Muscle of leg (tissue), 11 donors: ENCODE results near the gene LACTBL1. TPM values are rescaled to one million over a fixed set of nuclear protein-coding genes. Genes with fewer than 3 reads are reported as not detected.
A peak's percentile ranks its signal among the peaks of the same experiment; 100 is the strongest.

Source experiments
- DNase-seq: peaks from one replicate; pipeline ENCODE4 v3.0.0; 2013
- H3K27ac ChIP-seq: one replicate; pipeline ENCODE4 v1.5.1; 2013; ENCODE audit warnings: mild to moderate bottlenecking, low read length, control low read depth
- H3K27me3 ChIP-seq: one replicate; pipeline ENCODE4 v1.6.1; 2013; ENCODE audit warnings: low read length; ENCODE audit not compliant: control insufficient read depth, insufficient read depth
- H3K36me3 ChIP-seq: one replicate; pipeline ENCODE4 v1.6.1; 2013; ENCODE audit warnings: low read length; ENCODE audit not compliant: control insufficient read depth, insufficient read depth
- H3K4me1 ChIP-seq: one replicate; pipeline ENCODE4 v1.6.1; 2013; ENCODE audit warnings: low read length; ENCODE audit not compliant: control insufficient read depth, insufficient read depth
- H3K4me3 ChIP-seq: one replicate; pipeline ENCODE4 v1.5.1; 2013; ENCODE audit warnings: low read length, control low read depth
- H3K9me3 ChIP-seq: replicated peaks from 2 replicates; pipeline ENCODE4 v1.6.1; 2013; ENCODE audit warnings: low read depth, low read length; ENCODE audit not compliant: control insufficient read depth
- WGBS: methylation state at CpG from one replicate; pipeline ENCODE4 v1.1.5; 2013; ENCODE audit warnings: missing lambda C conversion rate; ENCODE audit not compliant: insufficient coverage; 5-methylcytosine and 5-hydroxymethylcytosine counted together
- polyA plus RNA-seq, 8 donors: library from polyadenylated mRNA; unstranded; fragments of 120-200 nt; gene quantifications; one replicate each; pipeline versions ENCODE4 v1.2.1 to v1.2.3, GENCODE V29; 2013; ENCODE audit warnings: inconsistent platforms in 1 of 8, low replicate concordance in 1 of 8; ENCODE audit not compliant: insufficient read length in 8 of 8, insufficient read depth in 1 of 8
- total RNA-seq: library from RNA; stranded (reverse); fragments of 120-200 nt; gene quantifications from one replicate; pipeline ENCODE4 v1.2.4, GENCODE V29; 2013

LACTBL1 gene
- total and polyA plus RNA-seq, 9 donors, result not detected

DNA sequence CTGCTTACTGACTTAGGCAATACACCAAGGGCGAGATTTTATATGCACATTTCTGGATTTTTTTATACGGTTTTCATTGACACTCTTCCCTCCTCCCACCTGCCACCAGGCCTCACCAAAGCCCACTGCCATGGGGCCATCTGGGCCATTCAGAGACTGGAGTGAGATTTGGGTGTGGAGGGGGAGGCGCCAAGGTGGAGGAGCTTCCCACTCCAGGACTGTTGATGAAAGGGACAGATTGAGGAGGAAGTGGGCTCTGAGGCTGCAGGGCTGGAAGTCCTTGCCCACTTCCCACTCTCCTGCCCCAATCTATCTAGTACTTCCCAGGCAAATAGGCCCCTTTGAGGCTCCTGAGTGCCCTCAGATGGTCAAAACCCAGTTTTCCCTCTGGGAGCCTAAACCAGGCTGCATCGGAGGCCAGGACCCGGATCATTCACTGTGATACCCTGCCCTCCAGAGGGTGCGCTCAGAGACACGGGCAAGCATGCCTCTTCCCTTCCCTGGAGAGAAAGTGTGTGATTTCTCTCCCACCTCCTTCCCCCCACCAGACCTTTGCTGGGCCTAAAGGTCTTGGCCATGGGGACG is 57.9 kb downstream of the LACTBL1 start:
- no peaks in the 10 kb centered on the region for H3K27me3 ChIP-seq
- no peak overlapping the region for H3K27ac ChIP-seq
- DNase-seq, result no peak
- H3K4me3 ChIP-seq, result no peak overlapping the region
- H3K4me1 ChIP-seq, result peaks cover 42% of the 10 kb centered on the region
- no CpG with 5 or more reads among the region's 8 CpGs for WGBS
- H3K9me3 ChIP-seq, result no peaks in the 10 kb centered on the region
- H3K36me3 ChIP-seq, result peaks cover 14% of the 10 kb centered on the region

- H3K9me3 ChIP-seq, result no peaks in the 10 kb centered on the region
- WGBS, result 78% methylated on average over 4 of the region's 10 CpGs
- no peak overlapping the region for H3K27ac ChIP-seq
- no peaks in the 10 kb centered on the region for H3K27me3 ChIP-seq
- H3K4me3 ChIP-seq, result no peak overlapping the region
- DNase-seq, result no peak
- H3K4me1 ChIP-seq, result peaks cover 41% of the 10 kb centered on the region
- H3K36me3 ChIP-seq, result peaks cover 16% of the 10 kb centered on the region
Observed at GRCh38 chr1:22914156-22914555, 58.5 kb downstream of the LACTBL1 start.

GRCh38 chr1:22913421-22914141 is 59.1 kb downstream of the LACTBL1 start:
- H3K4me3 ChIP-seq, result no peak overlapping the region
- WGBS, result 53% methylated on average over 9 of the region's 24 CpGs
- peaks cover 46% of the 10 kb centered on the region for H3K4me1 ChIP-seq
- peaks cover 21% of the 10 kb centered on the region for H3K36me3 ChIP-seq
- H3K27me3 ChIP-seq, result no peaks in the 10 kb centered on the region
- H3K27ac ChIP-seq, result no peak overlapping the region
- DNase-seq, result peak; percentile 71
- H3K9me3 ChIP-seq, result no peaks in the 10 kb centered on the region

DNA sequence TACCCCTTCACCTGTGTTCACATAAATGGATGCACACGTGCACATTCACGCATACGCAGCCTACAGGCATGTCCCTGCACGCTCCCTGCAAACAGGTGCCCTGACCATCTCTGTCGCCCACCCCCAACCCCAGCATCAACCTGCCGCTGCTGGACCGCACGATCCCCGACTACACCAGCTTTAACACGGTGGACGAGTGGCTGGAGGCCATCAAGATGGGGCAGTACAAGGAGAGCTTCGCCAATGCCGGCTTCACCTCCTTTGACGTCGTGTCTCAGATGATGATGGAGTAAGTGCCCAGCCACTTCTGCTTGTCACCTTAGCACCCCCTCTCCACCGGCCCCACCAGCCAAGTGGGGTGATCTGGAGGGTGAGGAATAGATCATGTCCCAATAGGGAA is 60.4 kb downstream of the LACTBL1 start:
- H3K27ac ChIP-seq, result no peak overlapping the region
- H3K36me3 ChIP-seq, result peaks cover 32% of the 10 kb centered on the region
- no peaks in the 10 kb centered on the region for H3K9me3 ChIP-seq
- H3K4me3 ChIP-seq, result no peak overlapping the region
- 92% methylated on average over 11 of the region's 16 CpGs for WGBS
- H3K27me3 ChIP-seq, result no peaks in the 10 kb centered on the region
- peaks cover 43% of the 10 kb centered on the region for H3K4me1 ChIP-seq
- no peak for DNase-seq

DNA sequence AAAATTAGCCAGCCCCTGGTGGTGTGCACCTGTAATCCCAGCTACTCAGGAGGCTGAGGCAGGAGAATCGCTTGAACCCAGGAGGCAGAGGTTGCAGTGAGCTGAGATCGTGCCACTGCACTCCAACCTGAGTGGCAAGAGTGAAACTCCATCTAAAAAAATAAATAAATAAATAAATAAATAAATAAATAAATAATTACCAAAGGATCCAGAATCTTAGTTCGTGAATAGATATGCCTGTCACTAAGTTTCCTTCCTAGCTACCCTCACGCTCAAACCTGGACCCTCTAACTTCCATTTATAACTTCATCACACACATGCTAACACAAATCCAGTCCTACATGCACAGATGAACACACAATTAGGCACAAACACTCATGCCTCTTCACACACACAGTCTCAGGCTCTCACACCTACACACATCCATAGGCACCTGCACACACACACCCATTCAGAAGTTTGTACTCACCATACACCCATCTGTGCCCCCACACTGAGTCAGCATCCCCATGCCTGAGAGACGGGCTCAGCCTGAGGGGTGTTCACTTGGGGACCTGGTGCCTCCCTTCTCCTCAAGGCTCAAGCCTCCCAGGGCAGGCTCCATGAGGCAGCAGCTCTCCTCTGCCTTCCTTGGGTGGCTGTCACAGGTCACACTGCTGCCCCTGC is 61.5 kb downstream of the LACTBL1 start:
- H3K4me1 ChIP-seq, result peaks cover 33% of the 10 kb centered on the region
- no peak overlapping the region for H3K4me3 ChIP-seq
- H3K9me3 ChIP-seq, result no peaks in the 10 kb centered on the region
- 82% methylated on average over 3 of the region's 5 CpGs for WGBS
- peaks cover 43% of the 10 kb centered on the region for H3K36me3 ChIP-seq
- no peak for DNase-seq
- H3K27ac ChIP-seq, result no peak overlapping the region
- no peaks in the 10 kb centered on the region for H3K27me3 ChIP-seq

DNA sequence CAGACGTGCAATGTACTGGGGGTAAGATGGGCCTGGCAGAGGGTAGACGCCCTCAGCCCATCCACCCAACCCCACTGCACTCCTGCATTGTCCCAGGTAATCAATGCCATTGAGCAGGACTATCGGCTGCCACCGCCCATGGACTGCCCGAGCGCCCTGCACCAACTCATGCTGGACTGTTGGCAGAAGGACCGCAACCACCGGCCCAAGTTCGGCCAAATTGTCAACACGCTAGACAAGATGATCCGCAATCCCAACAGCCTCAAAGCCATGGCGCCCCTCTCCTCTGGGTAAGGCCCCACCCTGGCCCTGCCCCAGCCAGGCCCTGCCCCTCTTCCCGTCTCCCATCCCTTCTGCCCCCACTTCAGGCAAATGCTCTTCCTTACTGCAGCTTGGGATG is 62.4 kb downstream of the LACTBL1 start:
- 96% methylated on average over 8 of the region's 13 CpGs for WGBS
- Histone ChIP-seq H3K36me3 (peaks cover 43% of the 10 kb centered on the region), H3K4me3 (no peak overlapping the region), H3K9me3 (no peaks in the 10 kb centered on the region), H3K4me1 (peaks cover 25% of the 10 kb centered on the region), H3K27me3 (no peaks in the 10 kb centered on the region), H3K27ac (no peak overlapping the region)
- DNase-seq, result no peak

DNA sequence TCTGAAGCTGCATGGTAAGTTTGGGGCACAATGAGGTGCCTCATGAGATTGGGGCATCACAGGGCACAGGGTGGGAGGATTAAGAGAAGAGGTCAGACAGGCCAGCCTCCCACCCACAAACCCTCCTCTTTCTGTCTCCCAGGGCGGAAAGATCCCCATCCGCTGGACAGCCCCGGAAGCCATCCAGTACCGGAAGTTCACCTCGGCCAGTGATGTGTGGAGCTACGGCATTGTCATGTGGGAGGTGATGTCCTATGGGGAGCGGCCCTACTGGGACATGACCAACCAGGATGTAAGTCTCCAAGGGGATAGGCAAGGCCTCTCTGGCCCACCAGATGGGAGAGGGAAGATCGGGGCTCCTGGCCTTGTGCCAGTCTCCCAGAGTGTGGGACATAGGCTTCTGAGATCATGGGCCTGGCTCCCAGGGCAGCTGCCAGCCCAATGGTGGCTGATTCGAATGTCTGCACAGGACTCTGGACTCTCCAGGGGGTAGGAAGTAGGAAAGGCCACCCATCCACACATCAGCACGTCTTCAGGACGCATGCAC is 63.7 kb downstream of the LACTBL1 start:
- Histone ChIP-seq H3K27me3 (no peaks in the 10 kb centered on the region), H3K36me3 (peaks cover 45% of the 10 kb centered on the region), H3K9me3 (no peaks in the 10 kb centered on the region), H3K27ac (no peak overlapping the region), H3K4me3 (no peak overlapping the region), H3K4me1 (peaks cover 20% of the 10 kb centered on the region)
- 98% methylated on average over 6 of the region's 11 CpGs for WGBS
- no peak for DNase-seq

- Histone ChIP-seq H3K4me3 (no peak overlapping the region), H3K36me3 (peaks cover 45% of the 10 kb centered on the region), H3K4me1 (peaks cover 12% of the 10 kb centered on the region), H3K27ac (no peak overlapping the region), H3K27me3 (no peaks in the 10 kb centered on the region), H3K9me3 (no peaks in the 10 kb centered on the region)
- DNase-seq, result no peak
- 71% methylated on average over 3 of the region's 3 CpGs for WGBS
Observed at GRCh38 chr1:22907528-22907927, 65.1 kb downstream of the LACTBL1 start.

GRCh38 chr1:22906968-22907367 is 65.7 kb downstream of the LACTBL1 start:
- WGBS, result 80% methylated on average over 1 of the region's 2 CpGs
- Histone ChIP-seq H3K4me1 (peaks cover 12% of the 10 kb centered on the region), H3K36me3 (peaks cover 41% of the 10 kb centered on the region), H3K27me3 (no peaks in the 10 kb centered on the region), H3K9me3 (no peaks in the 10 kb centered on the region), H3K4me3 (no peak overlapping the region), H3K27ac (no peak overlapping the region)
- no peak for DNase-seq

- Histone ChIP-seq H3K36me3 (peaks cover 20% of the 10 kb centered on the region), H3K4me1 (peaks cover 1% of the 10 kb centered on the region), H3K27me3 (peaks cover 3% of the 10 kb centered on the region), H3K27ac (no peak overlapping the region), H3K9me3 (no peaks in the 10 kb centered on the region), H3K4me3 (no peak overlapping the region)
- no peak for DNase-seq
- WGBS, result 94% methylated on average over 2 of the region's 3 CpGs
Observed at GRCh38 chr1:22903113-22903512, 69.6 kb downstream of the LACTBL1 start.
